Measurements from ENCODE around the gene RIMBP2.

DNA sequence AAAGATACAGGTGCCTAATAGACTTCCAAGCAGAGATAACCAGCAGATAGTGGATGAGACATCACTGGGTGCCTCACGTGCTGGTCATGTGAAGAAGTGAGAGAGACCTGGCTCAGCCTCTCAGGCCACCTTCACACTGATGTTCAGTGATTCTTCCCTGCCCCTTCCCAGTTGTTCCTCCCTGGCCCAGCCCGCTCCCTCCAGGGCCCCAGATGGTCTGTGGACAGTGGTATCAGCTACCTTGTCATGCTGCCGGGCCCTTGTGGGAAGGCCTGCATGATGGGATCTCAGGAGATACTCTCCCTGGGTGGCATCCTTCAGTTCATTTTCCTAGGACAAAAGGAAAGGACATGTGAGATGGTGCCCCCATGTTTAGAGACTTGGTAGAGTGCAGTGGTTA, 198.5 kb downstream of the RIMBP2 start:
- no peak for TF ChIP-seq POLR2AphosphoS5 (IDR thresholded peaks at IDR 0.05; ENCODE audit: low read depth, low read length)
- TF ChIP-seq TAF1 (IDR thresholded peaks at IDR 0.05; ENCODE audit: borderline replicate concordance, insufficient read depth, low read length), result no peak
- TF ChIP-seq SIN3A (IDR thresholded peaks at IDR 0.05; ENCODE audit: borderline replicate concordance, insufficient read depth, low read length), result no peak

Data from PFSK-1 (cell line).